Hematopoietic multipotent progenitor cell treated with erythropoietin and hydrocortisone succinate and interleukin-3 and kit ligand, for 4 days (in vitro differentiated cells): ENCODE measurements around the gene DEXI.

Source experiments
- DNase-seq: peaks from one replicate; pipeline ENCODE4 v3.0.0-alpha.2; 2015

DEXI gene

DNA sequence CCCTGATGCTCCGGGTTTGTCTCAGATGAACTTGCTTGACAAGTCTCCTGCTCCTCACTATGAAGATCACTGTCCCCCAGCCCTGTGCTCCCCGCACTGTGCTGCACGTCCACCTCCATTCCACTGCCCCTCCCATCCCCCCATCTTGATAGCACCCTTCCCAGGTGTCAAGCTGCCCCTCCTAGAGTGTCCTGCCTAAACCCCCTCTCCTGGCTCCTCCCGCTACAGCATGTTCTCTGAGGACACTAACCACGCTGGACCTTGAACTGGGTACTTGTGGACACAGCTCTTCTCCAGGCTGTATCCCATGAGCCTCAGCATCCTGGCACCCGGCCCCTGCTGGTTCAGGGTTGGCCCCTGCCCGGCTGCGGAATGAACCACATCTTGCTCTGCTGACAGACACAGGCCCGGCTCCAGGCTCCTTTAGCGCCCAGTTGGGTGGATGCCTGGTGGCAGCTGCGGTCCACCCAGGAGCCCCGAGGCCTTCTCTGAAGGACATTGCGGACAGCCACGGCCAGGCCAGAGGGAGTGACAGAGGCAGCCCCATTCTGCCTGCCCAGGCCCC lies 18.5 kb downstream of the DEXI start:
- no peak for DNase-seq

GRCh38 chr16:10923146-10923649 lies 19.1 kb downstream of the DEXI start:
- DNase-seq, result no peak

GRCh38 chr16:10922328-10923145 lies 19.7 kb downstream of the DEXI start:
- DNase-seq, result no peak

DNA sequence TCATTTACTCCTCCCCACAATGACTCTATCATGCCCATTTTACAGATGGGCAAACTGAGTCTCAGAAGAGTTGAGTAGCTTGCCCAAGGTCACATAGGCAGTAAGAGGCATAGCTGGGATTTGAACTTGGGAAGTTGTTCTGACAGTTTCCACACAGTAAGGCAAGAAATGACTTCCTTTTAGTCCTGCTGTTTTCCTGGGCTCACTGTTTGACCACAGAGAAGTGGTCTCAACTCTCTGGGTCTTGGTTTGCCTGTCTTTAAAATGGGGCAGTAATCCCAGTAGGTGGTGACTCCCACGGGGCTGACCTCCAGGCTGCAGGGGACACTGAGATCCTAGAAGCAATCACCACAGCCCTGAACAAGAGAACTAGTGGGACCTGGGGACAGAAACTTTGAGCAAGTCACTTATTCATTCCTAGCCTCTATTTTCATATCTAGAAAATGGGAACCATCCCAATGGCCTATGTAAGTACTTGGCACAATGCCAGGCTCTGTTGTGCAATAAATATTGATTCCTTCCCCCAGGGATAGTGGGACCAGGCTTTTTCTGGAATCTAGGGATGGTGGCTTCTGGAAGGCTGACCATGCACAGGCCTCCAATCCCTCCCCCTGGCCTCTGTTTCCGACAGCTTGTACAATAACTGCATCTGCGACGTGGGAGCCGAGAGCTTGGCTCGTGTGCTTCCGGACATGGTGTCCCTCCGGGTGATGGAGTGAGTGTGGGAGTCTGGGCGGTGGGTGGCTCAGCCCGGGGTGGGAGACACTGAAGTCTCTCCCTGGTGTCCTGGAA lies 20.5 kb downstream of the DEXI start:
- no peak for DNase-seq

GRCh38 chr16:10920726-10921427 lies 21.4 kb downstream of the DEXI start:
- DNase-seq, result no peak

GRCh38 chr16:10919003-10919351 lies 23.3 kb downstream of the DEXI start:
- DNase-seq, result no peak

- DNase-seq, result peak; percentile 95
Observed at GRCh38 chr16:10918294-10919002, 23.8 kb downstream of the DEXI start.

DNA sequence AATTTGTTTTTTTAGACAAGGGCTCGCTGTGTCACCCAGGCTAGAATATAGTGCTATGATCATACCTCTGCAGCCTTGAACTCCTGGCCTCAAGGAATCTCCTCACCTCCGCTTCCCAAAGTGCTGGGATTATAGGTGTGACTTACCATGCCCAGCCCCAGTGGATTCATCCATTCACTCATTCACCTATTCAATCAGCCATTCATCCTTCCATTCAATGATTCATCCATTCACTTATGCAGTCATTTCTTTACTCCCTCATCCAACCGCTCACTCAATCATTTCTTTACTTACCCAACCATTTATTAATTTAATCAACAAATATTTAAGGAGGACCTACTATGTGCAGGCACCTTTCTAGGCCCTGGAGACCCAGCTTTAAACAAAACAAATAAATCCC lies 25.7 kb downstream of the DEXI start:
- DNase-seq, result no peak

DNA sequence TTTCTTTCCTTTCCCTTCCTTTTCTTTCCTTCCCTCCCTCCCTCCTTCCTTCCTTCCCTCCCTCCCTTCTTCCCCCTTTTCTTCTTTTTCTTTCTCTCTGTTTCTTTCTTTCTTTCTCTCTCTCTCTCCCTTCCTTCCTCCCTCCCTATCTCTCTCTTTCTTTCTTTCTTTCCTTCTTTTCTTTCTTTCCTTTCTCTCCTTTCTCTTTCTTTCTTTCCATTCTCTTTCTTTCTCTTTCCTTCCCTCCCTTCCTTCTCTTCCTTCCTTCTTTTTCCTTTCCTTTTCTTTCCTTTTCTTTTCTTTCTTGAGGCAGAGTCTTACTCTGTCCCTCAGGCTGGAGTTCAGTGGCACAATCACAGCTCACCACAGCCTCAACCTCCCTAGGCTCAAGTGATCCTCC lies 31.0 kb downstream of the DEXI start:
- no peak for DNase-seq

- DNase-seq, result no peak
Observed at GRCh38 chr16:10907757-10908045, 34.6 kb downstream of the DEXI start.

GRCh38 chr16:10906914-10907756 lies 35.1 kb downstream of the DEXI start:
- no peak for DNase-seq

DNA sequence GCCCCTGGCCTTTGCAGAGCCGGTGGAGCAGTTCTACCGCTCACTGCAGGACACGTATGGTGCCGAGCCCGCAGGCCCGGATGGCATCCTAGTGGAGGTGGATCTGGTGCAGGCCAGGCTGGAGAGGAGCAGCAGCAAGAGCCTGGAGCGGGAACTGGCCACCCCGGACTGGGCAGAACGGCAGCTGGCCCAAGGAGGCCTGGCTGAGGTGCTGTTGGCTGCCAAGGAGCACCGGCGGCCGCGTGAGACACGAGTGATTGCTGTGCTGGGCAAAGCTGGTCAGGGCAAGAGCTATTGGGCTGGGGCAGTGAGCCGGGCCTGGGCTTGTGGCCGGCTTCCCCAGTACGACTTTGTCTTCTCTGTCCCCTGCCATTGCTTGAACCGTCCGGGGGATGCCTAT lies 35.8 kb downstream of the DEXI start:
- no peak for DNase-seq

- DNase-seq, result no peak
Observed at GRCh38 chr16:10902999-10903398, 39.3 kb downstream of the DEXI start.

GRCh38 chr16:10897134-10897533 lies 45.1 kb downstream of the DEXI start:
- DNase-seq, result no peak

DNA sequence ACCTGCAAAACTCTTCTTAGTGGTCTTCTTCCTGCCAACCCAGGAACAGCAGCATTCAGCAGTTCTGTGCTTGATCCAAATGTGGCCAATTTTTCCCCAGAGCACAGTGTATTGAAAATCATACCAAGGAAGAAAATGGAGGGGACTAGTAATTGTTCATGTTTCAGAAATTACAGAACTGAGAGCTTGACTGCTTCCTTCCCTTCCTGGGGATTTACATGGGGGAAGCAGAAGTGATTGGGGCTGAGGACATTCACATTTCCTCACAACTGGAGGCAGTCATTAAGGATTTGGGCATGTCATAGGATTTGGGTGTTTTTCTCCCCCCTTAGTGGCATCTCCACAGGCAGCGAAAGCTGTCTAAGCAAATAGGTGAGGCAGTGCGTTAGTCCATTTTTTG lies 45.5 kb downstream of the DEXI start:
- no peak for DNase-seq

GRCh38 chr16:10896165-10896564 lies 46.1 kb downstream of the DEXI start:
- no peak for DNase-seq

- peak; percentile 66 for DNase-seq
Observed at GRCh38 chr16:10895053-10895946, 47.0 kb downstream of the DEXI start.

GRCh38 chr16:10892782-10893318 lies 49.4 kb downstream of the DEXI start:
- peak; percentile 49 for DNase-seq

- no peak for DNase-seq
Observed at GRCh38 chr16:10889855-10890254, 52.4 kb downstream of the DEXI start.

- DNase-seq, result peak; percentile 38
Observed at GRCh38 chr16:10888320-10888937, 53.8 kb downstream of the DEXI start.
